AG04449 (cell line): ENCODE results near the gene ATP6V0E1.

ENCODE experiments used
- CTCF ChIA-PET: fragments of 350-600 bp; formaldehyde crosslinking; extraction: SDS; loops from one replicate; lab custom pipeline; 2021; ENCODE audit warnings: antibody characterized with exemption; lab: Yijun Ruan, JAX
- POLR2A ChIA-PET: fragments of 400-600, 350-600 bp; formaldehyde crosslinking; extraction: SDS; loops from one replicate; lab custom pipeline; 2020; ENCODE audit warnings: antibody characterized with exemption, inconsistent platforms; lab: Yijun Ruan, JAX
- DNase-seq: peaks from one replicate; pipeline ENCODE4 v3.0.0-alpha.2; 2010; ENCODE audit warnings: low read depth, low spot score
- H3K4me3 ChIP-seq: 2 replicates; pipeline ENCODE4 v1.5.1; 2011; ENCODE audit warnings: low read depth, mild to moderate bottlenecking, control low read depth, low read length
- TF ChIP-seq, protein P1 (sequence below): IDR thresholded peaks from one replicate; pipeline ENCODE4 v1.5.1; 2011; ENCODE audit warnings: mild to moderate bottlenecking, moderate library complexity, low read length, control low read depth, inconsistent platforms; ENCODE audit not compliant: insufficient read depth; ENCODE audit errors: missing control alignments

Gene ATP6V0E1

DNA sequence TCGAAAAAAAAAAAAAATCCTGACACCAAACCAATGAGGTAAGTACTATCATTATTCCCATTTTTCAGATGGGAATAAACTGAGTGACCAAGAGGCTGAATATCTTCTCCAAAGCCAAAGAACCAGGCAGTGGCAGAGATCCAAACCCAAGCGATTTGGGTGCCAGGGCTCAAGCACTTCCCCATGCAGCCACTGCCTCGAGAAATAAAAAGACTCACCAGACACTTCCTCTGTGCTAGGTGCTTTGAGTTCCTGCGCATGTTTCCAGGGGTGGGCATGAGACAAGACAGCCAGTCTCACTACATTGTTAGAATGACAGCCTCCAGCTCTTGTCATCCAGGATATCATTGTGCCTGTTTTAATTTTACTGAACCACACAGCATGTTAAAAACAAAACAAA is 26.6 kb upstream of the ATP6V0E1 start:
- TF ChIP-seq, protein P1, sequence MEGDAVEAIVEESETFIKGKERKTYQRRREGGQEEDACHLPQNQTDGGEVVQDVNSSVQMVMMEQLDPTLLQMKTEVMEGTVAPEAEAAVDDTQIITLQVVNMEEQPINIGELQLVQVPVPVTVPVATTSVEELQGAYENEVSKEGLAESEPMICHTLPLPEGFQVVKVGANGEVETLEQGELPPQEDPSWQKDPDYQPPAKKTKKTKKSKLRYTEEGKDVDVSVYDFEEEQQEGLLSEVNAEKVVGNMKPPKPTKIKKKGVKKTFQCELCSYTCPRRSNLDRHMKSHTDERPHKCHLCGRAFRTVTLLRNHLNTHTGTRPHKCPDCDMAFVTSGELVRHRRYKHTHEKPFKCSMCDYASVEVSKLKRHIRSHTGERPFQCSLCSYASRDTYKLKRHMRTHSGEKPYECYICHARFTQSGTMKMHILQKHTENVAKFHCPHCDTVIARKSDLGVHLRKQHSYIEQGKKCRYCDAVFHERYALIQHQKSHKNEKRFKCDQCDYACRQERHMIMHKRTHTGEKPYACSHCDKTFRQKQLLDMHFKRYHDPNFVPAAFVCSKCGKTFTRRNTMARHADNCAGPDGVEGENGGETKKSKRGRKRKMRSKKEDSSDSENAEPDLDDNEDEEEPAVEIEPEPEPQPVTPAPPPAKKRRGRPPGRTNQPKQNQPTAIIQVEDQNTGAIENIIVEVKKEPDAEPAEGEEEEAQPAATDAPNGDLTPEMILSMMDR: no peak
- ChIA-PET POLR2A (no interaction called here), CTCF (interaction anchor here (1.3 to 4.2 kb wide), 2 partner anchors 240 to 243 kb away, joined by 6 to 19 read pairs; no protein-coding TSS in a partner anchor)
- DNase-seq: no peak
- H3K4me3 ChIP-seq: no peak overlapping the region

DNA sequence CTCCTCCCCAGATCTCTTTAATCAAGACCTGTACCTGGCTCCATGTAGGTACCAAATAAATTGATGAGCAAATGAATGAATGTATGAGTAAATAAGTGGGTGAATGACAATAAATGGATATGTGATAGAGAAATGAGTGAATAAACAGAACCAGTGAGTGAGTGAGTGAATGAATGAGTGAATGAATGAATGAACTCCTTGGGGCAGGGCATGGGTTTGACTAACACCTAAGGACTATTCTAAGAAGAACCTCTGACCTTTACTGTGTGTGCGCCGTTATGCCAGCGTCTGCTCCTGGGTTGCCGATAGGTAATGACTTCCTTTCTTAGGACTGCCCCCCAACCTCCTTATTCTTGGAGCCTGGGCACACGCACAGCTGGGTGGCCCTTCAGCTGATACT is 26.1 kb upstream of the ATP6V0E1 start:
- no peak overlapping the region for H3K4me3 ChIP-seq
- TF ChIP-seq, protein P1: no peak
- no peak for DNase-seq
- ChIA-PET CTCF (interaction anchor here (1.0 to 4.2 kb wide), 4 partner anchors 10 to 244 kb away, joined by 3 to 26 read pairs (median 18); partner anchors contain the start of gene ATP6V0E1), POLR2A (no interaction called here)

DNA sequence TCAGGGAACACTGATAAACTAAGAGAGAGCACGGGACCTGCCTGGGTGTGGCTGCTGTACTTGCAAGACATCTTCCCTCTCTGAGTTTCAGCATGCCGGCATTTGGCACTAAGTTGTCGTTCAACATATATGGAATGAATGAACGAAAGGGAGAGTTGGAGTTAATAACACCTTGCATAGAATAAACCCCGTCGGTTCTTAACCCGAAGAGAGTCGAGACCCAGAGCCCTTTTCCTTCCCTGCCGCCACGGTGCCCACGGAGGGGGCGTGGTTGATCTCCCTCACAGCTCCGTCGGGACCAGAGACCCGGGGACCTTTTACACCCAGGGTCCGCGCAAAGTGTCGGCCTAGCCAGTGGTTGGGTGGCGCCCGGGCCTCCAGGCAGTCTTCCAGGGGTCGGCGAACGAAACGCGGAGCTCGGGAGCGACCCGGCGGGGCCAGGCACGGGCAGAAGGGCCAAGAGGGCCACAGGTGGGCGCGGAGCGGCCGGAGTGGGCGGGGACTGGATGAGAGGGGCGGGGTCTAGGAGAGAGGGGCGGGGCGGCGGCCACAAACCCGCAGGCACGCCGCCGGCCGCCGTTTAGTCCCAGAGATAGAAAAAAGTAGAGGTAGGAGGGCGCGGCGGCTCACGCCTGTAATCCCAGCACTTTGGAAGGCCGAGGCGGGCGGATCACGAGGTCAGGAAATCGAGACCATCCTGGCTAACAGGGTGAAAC is 25.1 kb upstream of the ATP6V0E1 start:
- CTCF ChIA-PET: interaction anchor here (0.9 to 4.2 kb wide), 15 partner anchors 9 to 251 kb away, joined by 3 to 35 read pairs (median 4); partner anchors contain the start of gene ATP6V0E1
- TF ChIP-seq, protein P1: no peak
- no peak for DNase-seq
- POLR2A ChIA-PET: interaction anchor here (0.6 to 1.8 kb wide), 10 partner anchors 14 to 544 kb away, joined by 3 to 8 read pairs (median 4); partner anchors contain the start of gene ATP6V0E1
- H3K4me3 ChIP-seq: peak overlapping the region; percentile 51

DNA sequence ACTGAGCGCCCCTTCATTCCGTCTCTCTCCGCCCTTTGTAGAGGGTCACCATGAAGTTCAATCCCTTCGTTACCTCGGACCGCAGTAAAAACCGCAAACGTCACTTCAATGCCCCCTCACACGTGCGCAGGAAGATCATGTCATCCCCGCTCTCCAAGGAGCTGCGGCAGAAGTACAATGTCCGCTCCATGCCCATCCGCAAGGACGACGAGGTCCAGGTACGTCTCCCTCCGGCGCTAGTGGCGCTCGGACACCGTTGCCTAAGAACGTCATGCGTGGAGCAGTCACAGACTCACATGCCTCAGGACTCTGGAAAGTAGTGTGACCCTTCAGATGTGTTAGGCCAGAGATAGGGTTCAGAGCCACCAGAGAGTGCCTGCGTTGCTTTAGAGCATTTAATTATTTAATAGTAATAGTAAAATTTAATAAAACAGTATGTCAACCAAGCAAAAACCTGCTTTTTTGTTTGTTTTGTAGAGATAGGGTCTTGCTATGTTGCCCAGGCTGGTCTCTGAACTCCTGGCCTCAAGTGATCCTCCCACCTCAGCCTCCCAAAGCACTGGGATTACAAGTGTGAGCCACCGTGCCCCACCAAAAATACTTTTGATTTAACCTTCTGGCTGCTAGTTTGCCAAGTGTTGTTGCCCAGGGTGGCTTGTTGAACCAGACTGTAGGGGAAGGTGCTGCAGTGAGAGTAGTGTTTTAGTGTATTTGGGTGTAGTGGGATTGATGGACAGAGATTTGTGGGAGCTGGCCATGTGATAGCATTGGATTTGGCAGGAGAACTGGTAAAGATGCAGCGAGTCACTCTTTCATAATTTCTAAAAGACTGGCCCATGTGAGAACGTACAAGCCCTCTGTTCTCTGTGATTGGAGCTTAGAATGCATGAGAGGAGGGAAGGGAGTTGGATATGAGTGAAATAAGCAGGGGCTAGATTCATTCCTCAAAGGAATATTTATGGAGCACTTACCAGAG is 23.5 kb upstream of the ATP6V0E1 start:
- no peak for DNase-seq
- CTCF ChIA-PET: interaction anchor here (0.6 to 4.2 kb wide), 23 partner anchors 7 to 253 kb away, joined by 3 to 35 read pairs (median 6); partner anchors contain the start of gene ATP6V0E1
- POLR2A ChIA-PET: interaction anchor here (0.6 to 1.8 kb wide), 10 partner anchors 9 to 245 kb away, joined by 3 to 8 read pairs (median 4); partner anchors contain the start of gene ATP6V0E1
- H3K4me3 ChIP-seq: peak overlapping the region; percentile 97
- TF ChIP-seq, protein P1: no peak

DNA sequence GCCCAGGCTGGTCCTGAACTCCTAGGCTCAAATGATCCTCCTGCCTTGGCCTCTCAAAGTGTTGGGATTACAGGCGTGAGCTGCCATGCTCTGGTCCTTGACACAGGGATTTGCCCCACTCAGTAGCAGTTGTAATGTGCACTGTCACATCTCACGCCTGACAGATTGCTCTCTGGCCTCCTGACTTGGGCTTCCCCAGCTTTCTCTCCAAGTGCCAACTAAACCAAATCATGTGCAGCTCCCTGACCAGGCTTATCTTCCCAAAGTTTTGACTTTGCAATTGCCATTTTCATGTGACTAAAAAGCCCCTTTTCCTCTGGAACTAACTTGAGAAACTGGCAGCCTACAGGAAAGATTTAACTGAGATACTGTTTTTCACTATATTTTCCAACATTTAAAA is 13.7 kb upstream of the ATP6V0E1 start:
- H3K4me3 ChIP-seq: no peak overlapping the region
- CTCF ChIA-PET: interaction anchor here (1.3 to 7.1 kb wide), 6 partner anchors 9 to 263 kb away, joined by 4 to 62 read pairs (median 6); partner anchors contain the start of gene RPL26L1
- POLR2A ChIA-PET: no interaction called here
- no peak for DNase-seq
- TF ChIP-seq, protein P1: no peak
